HG03159 (cell line): ENCODE measurements around the gene INTS7.
A peak's percentile ranks its signal among the peaks of the same experiment; 100 is the strongest.
"Not testable (repeated sequence)": the region's sequence is repeated elsewhere in the genome, so short reads cannot be mapped to it uniquely, and the experiment has no call there.

Source experiments
- ATAC-seq: cut with Tn5 transposase; IDR thresholded peaks from one replicate; pipeline ENCODE4 v1.9.1; 2021; ENCODE audit warnings: mild to moderate bottlenecking, moderate library complexity; ENCODE audit not compliant: unreplicated experiment

The INTS7 gene

GRCh38 chr1:211937422-211937821 lies 97.9 kb downstream of the INTS7 start:
- ATAC-seq: not testable (repeated sequence)

DNA sequence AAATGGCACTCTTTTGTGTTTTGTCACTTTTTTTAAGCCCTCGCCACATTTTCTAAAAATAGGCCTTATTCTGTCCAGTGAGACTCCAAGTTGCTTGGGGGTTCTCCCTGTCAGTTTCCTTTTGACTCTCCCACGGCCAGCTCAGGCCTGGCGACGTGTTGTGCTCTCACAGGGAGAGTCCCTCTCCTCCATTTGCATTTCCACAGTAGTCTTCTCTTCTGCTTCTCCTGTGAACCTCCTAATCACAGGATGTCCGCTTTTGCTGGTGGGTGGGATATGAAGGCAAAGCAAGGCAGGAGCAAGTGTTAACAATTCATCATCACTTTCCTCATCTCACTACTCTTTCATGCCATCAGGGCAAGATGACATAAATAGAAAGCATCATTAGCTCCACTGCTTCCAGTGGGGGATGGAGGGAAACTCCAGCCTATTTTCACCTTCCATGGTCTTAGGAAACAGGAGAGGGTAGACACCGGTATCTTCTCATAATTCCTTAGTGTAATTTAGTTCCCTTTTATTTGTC lies 99.8 kb downstream of the INTS7 start:
- peak; percentile 75 for ATAC-seq

GRCh38 chr1:211933946-211934714 lies 101.2 kb downstream of the INTS7 start:
- no peak for ATAC-seq

DNA sequence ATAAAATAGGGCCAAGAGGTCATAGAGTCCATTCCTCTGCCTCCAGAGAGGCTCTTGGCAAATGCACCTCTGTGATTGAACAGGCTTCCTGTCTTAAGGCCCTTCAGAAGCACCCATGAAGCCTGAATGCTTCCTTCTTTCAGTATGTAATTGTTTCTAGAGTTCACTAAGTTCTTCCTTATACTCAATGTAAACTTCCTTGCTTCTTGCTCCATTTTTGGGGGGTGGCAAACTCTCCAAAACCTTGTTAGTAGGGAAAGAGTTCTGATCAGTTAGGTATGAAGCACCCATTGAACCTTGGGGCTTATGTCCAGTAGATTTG lies 102.5 kb downstream of the INTS7 start:
- ATAC-seq: no peak

GRCh38 chr1:211932231-211932932 lies 103.0 kb downstream of the INTS7 start:
- ATAC-seq: no peak

DNA sequence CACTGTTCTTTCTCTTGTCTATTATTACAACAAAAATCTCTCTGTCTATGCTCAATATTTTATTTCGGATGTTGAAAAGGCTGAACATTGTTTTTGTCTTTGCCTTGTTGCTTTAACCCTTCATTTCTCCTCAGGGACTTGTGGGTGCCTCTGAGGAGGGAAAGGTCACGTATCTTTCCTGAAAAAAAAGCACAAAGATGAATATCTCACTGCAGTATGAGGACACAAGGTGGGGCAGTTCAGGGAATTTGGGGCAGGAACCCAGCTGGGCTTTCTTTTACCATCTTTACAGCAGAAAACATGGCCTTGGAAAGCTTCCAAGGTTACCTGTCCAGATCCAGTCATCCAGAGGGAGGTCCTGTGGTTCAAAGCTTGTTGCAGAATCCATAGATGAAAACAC lies 105.7 kb downstream of the INTS7 start:
- ATAC-seq: no peak

DNA sequence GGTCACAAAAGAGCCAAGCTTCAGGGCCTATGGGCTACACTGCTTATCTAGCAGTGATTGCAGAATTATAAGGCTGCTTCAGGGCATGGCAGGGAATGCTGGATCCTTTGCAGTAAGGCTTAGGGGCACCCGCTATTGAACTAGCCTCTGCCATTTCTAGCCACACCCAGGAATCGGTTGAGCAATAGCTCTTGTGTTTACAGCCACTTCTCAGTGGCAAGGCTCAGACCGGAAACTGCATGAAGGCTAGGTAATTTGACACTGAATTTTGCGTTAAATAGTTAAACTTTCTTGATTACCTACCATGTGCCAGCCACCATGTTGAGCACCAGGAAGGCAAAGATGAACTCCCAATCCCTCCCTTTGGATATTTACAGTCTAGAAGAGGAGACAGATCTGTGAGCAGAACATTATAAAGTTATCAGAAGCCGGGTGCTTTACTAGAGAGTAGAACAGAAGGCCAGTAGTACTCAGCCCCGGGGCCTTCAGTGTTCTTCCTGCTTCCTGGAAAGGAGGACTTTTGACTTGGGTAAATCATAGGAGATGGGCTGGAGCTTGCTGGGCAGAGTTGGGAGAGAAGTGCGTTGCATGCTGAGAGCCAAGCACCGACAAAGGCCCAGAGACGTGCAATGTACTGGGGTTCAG lies 106.2 kb downstream of the INTS7 start:
- ATAC-seq: no peak

GRCh38 chr1:211928290-211928801 lies 107.0 kb downstream of the INTS7 start:
- no peak for ATAC-seq

DNA sequence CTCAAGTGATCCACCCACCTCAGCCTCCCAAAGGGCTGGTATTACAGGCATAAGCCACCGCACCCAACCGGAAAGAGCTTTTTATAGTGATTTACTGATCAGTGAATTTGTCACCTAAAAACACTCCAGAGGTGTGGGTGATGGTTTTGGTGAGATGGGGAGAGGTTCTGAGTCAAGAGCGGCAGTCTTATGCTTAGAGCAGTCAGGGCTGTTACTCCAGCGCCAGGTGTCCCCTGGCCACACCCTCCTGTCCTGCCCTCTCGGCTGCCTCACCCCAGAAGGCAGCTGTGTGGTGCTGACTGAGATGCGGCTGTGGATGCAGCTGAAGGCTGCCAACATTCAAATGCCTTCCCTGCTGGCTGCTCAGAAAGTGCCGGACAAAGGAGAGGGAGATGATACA lies 110.3 kb downstream of the INTS7 start:
- ATAC-seq: no peak

DNA sequence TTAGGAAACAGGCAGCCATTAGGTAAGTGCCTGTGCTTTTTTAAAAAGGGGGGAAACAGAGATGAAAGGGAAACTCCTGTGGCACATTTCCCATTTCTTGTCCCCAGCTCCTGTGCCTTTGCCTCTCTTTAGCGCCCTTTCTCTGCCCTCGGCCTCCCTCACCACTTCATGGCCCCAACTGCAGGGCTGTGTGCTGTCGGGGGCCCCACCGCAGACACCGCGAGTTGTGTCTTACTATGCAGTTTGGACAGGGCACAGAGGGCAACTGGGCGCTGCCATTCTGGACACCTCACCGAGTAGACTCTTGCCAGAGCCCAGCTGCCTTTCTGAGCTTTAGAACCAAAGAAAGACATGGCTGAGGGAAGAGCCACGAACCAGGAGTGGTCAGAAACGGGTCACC lies 111.1 kb downstream of the INTS7 start:
- ATAC-seq: no peak

DNA sequence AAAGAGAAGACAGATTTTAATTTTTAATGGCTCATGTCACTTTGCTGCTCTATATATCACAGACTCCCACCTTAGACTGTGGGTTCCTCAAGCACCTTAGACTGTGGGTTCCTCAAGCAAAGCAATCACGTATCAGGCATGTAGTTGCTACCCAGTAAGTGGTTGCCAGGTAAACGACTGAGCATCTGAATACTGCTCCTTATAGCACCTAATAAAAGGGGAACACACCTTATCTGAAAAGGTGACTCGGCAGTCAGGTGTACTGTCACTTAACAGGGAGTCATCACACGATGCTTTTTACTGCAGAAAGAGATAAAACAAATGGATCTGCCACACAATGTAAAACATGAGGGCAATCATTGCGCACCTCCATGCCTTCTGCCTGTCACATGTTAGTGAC lies 112.3 kb downstream of the INTS7 start:
- ATAC-seq: no peak

DNA sequence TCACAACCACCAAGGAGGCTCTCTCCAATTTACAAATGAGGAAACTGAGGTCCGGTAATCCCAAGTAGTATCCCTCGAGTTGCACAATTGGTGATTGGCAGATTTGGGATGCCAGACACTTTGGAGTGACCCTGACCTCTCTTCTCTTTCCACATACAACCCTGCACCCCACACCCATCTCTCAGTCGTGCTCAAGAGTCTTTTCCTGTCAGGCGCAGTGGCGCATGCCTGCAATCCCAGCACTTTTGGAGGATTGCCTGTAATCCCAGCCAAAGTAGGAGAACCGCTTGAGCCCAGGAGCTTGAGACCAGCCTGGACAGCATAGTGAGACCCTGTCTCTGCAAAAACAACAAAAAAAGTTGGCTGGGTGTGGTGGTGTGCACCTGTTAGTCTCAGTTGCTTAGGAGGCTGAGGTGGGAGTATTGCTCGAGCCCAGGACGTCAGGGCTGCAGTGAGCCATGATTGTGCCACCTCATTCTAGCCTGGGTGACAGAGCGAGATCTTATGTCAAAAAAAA lies 113.7 kb downstream of the INTS7 start:
- ATAC-seq: no peak

GRCh38 chr1:211920602-211921226 lies 114.6 kb downstream of the INTS7 start:
- no peak for ATAC-seq

- no peak for ATAC-seq
These were observed 115.2 kb downstream of the INTS7 start for GRCh38 chr1:211920141-211920572.

DNA sequence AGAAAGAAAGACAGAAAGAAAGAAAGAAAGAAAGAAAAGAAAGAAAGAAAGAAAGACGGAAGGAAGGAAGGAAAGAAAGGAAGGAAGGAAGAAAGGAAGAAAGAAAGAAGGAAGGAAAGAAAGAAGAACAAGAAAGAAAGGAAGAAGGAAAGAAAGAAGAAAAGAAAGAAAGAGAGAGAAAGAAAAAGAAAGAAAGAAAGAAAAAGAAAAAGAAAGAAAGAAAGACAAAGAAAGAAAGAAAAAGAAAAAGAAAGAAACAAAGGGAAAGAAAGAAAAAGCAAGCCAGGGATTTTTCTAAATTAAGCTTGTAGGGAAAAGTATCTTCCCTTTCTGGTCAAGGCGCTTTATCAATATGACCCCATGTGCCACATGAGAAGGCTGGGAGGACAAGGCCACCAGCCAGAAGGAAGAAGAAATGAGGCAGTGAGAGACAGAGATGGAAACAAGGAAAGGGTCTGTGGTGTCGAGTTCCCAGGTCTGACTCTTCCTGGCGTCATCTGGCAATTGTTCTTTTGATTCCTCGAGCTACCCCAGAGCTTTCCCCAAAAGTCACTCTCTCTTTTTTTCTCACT lies 116.4 kb downstream of the INTS7 start:
- no peak for ATAC-seq

GRCh38 chr1:211916458-211916857 lies 118.9 kb downstream of the INTS7 start:
- ATAC-seq: not testable (repeated sequence)

- ATAC-seq: no peak
These were observed 119.4 kb downstream of the INTS7 start for GRCh38 chr1:211915924-211916323.

- ATAC-seq: no peak
These were observed 122.4 kb downstream of the INTS7 start for GRCh38 chr1:211912844-211913432.

DNA sequence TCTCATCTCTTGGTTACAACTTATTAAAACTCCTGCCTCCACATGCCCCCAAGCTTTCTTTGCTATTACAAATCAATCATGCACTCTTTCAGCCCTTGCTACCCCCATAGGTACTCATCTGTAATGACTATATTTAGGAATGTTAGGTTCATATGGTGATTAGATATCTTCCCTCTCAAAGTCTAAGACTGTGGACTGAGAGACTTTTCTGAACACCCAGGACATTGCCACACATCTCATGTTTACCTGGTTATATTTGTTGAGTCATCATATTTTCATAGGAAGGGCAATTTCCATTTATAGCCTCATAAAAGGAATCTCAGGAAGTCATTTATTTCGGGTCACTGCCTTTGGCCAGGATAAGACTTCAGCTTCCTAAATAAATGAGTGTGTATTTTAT lies 123.3 kb downstream of the INTS7 start:
- ATAC-seq: no peak

GRCh38 chr1:211910913-211911485 lies 124.4 kb downstream of the INTS7 start:
- ATAC-seq: no peak
